ENCODE data around the gene HSPB1. TPM values are rescaled to one million over a fixed set of nuclear protein-coding genes. Genes with fewer than 3 reads are reported as not detected.
"Not testable (repeated sequence)": the region's sequence is repeated elsewhere in the genome, so short reads cannot be mapped to it uniquely, and the experiment has no call there.

HSPB1 gene
- polyA plus RNA-seq, 1 experiment: 966 TPM

DNA sequence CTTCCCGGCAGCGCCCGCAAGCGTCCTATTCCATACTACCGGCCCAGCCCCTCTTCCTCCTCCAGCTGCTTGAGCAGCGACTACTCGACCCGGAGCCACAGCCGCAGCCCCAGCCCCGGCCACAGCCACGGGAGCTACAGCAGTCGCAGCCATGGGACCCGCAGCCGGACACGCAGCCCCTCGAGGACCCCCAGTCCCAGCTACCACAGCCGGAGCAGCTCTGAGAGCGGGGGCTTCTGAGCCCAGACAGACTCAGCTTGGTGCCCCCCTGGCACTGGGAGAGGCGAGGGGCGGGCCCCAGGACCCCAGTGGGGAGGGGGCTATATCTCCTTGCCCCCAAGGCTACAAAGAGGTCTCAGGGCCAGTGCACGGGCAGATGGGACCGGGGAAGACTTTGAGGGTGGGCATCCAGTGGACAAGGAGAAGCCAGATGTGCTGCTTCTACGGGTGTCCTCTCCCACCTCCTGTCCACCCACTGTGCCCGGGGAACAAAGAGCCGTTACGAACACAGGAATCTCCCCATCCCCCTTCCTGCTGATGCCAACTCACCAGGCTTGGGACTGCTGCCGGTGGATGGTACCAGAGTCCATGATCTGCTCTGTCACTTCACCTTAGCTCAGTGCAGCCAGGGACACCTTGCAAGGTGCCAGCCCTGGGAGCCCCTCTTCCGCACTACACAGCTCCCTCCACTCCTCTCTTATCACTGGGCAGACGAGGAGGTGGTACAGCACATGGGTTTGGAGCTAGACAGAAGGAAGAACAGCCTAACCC is 16.7 kb upstream of the HSPB1 start:
- ChIA-PET POLR2A (no interaction called here), CTCF (interaction anchor here (1.1 to 1.5 kb wide), 2 partner anchors 11 to 107 kb away, joined by 3 to 4 read pairs; no protein-coding TSS in a partner anchor)
- no peak for DNase-seq (ENCODE audit: low read depth)

DNA sequence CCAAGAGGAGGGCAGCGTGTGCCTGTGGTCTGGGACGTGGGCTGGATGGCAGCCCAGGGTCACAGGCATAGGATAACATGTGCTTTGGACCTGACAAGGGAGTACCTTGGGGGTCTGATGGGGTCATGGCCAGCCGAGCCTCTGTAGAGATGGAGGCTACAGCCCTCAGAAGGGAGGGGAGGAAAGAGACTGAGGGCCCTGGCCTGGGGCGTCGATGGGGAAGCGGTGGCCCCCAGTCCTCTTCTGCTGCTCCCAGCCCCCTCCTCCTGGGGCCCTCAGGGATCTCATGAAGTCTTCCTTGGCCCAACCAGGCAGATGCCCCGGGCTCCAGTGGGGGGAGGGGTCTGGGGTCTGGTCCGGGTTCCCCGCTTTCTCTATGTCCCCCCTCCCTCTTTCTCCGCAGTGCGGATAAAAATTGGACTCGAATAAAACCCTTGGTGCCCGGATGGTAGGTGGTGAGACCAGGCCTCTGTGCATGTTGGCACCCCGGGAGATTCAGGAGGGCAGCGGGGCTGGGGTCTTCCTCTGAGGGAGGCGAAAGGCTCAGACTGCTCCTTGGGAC is 15.6 kb upstream of the HSPB1 start:
- ChIA-PET CTCF (interaction anchor here (0.6 to 1.5 kb wide), 3 partner anchors 24 to 109 kb away, joined by 3 read pairs; no protein-coding TSS in a partner anchor), POLR2A (no interaction called here)
- Histone ChIP-seq H3K36me3 (ENCODE audit: control insufficient read depth, insufficient read depth, low read length) (no peaks in the 10 kb centered on the region), H3K27me3 (ENCODE audit: control insufficient read depth, insufficient read depth, low read length) (peaks cover 8% of the 10 kb centered on the region), H3K4me3 (ENCODE audit: low read depth, low read length) (no peak overlapping the region)
- TF ChIP-seq, protein P1, sequence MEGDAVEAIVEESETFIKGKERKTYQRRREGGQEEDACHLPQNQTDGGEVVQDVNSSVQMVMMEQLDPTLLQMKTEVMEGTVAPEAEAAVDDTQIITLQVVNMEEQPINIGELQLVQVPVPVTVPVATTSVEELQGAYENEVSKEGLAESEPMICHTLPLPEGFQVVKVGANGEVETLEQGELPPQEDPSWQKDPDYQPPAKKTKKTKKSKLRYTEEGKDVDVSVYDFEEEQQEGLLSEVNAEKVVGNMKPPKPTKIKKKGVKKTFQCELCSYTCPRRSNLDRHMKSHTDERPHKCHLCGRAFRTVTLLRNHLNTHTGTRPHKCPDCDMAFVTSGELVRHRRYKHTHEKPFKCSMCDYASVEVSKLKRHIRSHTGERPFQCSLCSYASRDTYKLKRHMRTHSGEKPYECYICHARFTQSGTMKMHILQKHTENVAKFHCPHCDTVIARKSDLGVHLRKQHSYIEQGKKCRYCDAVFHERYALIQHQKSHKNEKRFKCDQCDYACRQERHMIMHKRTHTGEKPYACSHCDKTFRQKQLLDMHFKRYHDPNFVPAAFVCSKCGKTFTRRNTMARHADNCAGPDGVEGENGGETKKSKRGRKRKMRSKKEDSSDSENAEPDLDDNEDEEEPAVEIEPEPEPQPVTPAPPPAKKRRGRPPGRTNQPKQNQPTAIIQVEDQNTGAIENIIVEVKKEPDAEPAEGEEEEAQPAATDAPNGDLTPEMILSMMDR (IDR thresholded peaks at IDR 0.05; ENCODE audit: insufficient read depth, low read depth, low read length): no peak
- DNase-seq (ENCODE audit: low read depth): no peak

More for the DNA sequence above, 16.7 kb upstream of the HSPB1 start:
- TF ChIP-seq, protein P1 (IDR thresholded peaks at IDR 0.05; ENCODE audit: insufficient read depth, low read depth, low read length): no peak
- no peaks in the 10 kb centered on the region for H3K36me3 ChIP-seq (ENCODE audit: control insufficient read depth, insufficient read depth, low read length)
- peaks cover 15% of the 10 kb centered on the region for H3K27me3 ChIP-seq (ENCODE audit: control insufficient read depth, insufficient read depth, low read length)
- H3K4me3 ChIP-seq (ENCODE audit: low read depth, low read length): no peak overlapping the region

DNA sequence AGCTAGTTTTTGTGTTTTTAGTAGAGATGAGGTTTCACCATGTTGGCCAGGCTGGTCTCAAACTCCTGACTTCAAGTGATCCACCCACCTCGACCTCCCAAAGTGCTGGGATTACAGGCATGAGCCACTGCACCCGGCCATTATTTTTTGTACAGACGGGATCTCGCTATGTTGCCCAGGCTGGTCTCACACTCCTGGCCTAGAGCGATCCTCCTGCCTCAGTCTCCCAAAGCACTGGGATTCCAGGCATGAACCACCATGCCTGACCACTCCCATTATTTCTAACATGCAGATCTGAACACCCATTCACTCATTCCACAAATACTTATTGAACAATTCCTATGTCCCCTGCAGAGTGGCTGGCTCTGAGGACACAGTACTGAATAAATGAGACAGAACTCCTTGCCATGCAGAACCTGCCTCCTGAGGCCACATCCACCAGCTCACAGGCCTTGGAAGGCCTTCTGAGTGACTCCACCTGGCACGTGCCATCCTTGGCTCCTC is 11.6 kb upstream of the HSPB1 start:
- CTCF ChIA-PET: interaction anchor here (0.7 to 6.0 kb wide), 14 partner anchors 9 to 1345 kb away, joined by 3 to 136 read pairs (median 4); no protein-coding TSS in a partner anchor
- DNase-seq (ENCODE audit: low read depth); H3K4me3 ChIP-seq (ENCODE audit: low read depth, low read length); H3K36me3 ChIP-seq (ENCODE audit: control insufficient read depth, insufficient read depth, low read length); POLR2A ChIA-PET; H3K27me3 ChIP-seq (ENCODE audit: control insufficient read depth, insufficient read depth, low read length): not testable (repeated sequence)

DNA sequence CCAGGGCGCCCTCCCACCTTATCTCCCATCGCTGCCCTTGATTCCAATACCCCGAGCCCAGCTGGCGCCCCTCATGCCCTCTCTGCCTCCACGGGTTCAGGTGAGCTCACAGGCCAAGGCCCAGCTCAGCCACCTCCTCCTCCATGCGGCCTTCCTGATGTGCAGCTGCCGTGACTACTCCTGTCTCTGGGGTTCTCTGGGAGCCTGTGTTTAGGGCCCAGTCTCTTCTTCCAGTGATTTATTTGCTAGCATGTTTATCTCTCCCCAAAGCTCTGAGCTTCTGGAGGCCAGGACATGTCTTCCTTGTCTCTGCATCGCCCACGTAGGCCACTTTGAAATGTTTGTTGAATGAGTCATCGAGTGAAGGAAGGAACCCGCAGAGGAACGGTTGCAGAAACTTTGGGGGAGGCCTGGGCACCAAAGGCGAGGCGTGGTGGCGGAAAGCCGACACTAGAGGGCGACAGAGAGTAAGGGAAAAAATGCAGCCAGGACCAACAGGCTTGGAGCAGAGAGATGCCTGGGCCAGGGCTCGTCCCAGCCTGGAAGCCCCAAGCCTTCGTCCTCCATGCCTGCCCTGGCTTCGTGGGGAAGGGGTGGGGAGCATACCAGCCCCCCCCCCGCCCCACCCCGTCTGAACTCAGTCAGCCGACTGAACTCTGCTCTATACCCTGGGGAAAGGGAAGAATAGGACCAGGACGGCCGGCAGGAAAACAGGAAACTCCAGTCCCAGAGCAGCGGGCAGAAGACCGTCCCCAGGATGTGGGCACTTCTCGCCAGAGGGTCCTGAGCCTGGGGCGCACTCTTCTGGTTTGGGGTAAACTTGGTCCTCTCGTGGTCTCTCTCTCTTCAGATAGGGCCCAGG is 10.9 kb upstream of the HSPB1 start:
- no peaks in the 10 kb centered on the region for H3K36me3 ChIP-seq (ENCODE audit: control insufficient read depth, insufficient read depth, low read length)
- peak overlapping the region; percentile 14 for H3K4me3 ChIP-seq (ENCODE audit: low read depth, low read length)
- no peaks in the 10 kb centered on the region for H3K27me3 ChIP-seq (ENCODE audit: control insufficient read depth, insufficient read depth, low read length)
- TF ChIP-seq, protein P1 (IDR thresholded peaks at IDR 0.05; ENCODE audit: insufficient read depth, low read depth, low read length): peak; percentile 97
- CTCF ChIA-PET: interaction anchor here (0.6 to 6.0 kb wide), 19 partner anchors 9 to 1344 kb away, joined by 3 to 136 read pairs (median 4); no protein-coding TSS in a partner anchor
- DNase-seq (ENCODE audit: low read depth): peak; percentile 92
- POLR2A ChIA-PET: interaction anchor here (0.8 to 1.2 kb wide), 2 partner anchors 14 to 26 kb away, joined by 3 to 4 read pairs; no protein-coding TSS in a partner anchor

DNA sequence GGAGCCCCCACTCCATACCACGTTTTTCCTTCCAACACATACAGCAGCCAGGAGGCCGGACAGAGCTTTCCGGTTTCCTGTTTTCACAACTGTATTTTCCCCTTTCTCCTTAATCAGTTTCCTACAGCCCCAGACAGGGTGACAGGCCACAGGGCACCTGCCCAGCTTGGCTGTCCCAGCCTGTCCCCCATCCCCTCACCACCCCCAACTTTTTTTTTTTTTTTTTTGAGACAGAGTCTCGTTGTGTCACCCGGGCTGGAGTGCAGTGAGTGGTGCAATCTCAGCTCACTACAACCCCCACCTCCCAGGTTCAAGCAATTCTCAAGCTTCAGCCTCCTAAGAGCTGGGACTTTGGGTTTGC is 10.3 kb upstream of the HSPB1 start:
- Histone ChIP-seq H3K4me3 (ENCODE audit: low read depth, low read length) (peak overlapping the region; percentile 14), H3K27me3 (ENCODE audit: control insufficient read depth, insufficient read depth, low read length) (no peaks in the 10 kb centered on the region), H3K36me3 (ENCODE audit: control insufficient read depth, insufficient read depth, low read length) (no peaks in the 10 kb centered on the region)
- DNase-seq (ENCODE audit: low read depth): no peak
- TF ChIP-seq, protein P1 (IDR thresholded peaks at IDR 0.05; ENCODE audit: insufficient read depth, low read depth, low read length): no peak
- POLR2A ChIA-PET: interaction anchor here (0.6 to 1.2 kb wide), 3 partner anchors 14 to 26 kb away, joined by 3 to 4 read pairs (median 4); no protein-coding TSS in a partner anchor
- CTCF ChIA-PET: interaction anchor here (0.6 to 6.0 kb wide), 12 partner anchors 10 to 125 kb away, joined by 3 to 136 read pairs (median 4); no protein-coding TSS in a partner anchor

DNA sequence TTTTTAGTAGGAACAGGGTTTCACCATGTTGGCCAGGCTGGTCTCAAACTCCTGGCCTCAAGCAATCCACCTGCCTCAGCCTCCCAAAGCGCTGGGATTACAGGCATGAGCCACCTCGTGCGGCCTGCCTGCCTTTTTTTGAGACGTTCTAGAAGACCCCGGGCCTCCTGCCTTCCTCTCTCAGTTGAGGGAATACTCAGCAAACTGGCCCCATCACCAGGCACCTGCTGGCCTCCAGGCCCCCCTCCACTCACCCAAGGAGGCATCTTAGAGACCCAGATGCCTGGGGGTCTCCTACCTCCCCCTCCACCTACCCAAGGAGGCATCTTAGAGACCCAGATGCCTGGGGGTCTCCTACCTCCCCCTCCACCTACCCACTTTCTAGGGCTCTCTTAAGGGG is 9.6 kb upstream of the HSPB1 start:
- H3K27me3 ChIP-seq (ENCODE audit: control insufficient read depth, insufficient read depth, low read length); H3K36me3 ChIP-seq (ENCODE audit: control insufficient read depth, insufficient read depth, low read length); H3K4me3 ChIP-seq (ENCODE audit: low read depth, low read length); DNase-seq (ENCODE audit: low read depth); POLR2A ChIA-PET: not testable (repeated sequence)
- CTCF ChIA-PET: interaction anchor here (1.2 to 6.0 kb wide), 4 partner anchors 11 to 126 kb away, joined by 4 to 136 read pairs (median 30); no protein-coding TSS in a partner anchor

All from BJ (cell line).